HG02798 (cell line): Measurements from ENCODE around the gene MATN3.

Experiments used
- ATAC-seq: cut with Tn5 transposase; IDR thresholded peaks from one replicate; pipeline ENCODE4 v1.9.1; 2021; ENCODE audit warnings: mild to moderate bottlenecking; ENCODE audit not compliant: unreplicated experiment, poor library complexity

The MATN3 gene

DNA sequence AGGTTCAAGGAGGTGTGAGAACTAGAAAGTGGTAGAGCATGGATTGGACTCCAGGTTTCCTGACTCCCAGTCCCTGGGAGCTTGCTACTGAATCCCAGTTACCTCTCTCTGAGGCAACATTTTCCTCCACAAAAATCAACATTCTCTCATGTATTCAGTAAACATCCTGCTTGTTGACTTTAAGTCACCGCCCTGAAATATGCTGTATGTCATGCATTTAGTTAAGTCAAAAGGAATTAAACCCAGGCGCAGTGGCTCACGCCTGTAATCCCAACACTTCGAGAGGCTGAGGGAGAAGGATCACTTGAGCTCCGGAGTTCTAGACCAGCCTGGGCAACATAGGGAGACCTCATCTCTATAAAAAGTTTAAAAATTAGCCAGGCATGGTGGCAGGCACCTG is 3.8 kb downstream of the MATN3 start:
- no peak for ATAC-seq

DNA sequence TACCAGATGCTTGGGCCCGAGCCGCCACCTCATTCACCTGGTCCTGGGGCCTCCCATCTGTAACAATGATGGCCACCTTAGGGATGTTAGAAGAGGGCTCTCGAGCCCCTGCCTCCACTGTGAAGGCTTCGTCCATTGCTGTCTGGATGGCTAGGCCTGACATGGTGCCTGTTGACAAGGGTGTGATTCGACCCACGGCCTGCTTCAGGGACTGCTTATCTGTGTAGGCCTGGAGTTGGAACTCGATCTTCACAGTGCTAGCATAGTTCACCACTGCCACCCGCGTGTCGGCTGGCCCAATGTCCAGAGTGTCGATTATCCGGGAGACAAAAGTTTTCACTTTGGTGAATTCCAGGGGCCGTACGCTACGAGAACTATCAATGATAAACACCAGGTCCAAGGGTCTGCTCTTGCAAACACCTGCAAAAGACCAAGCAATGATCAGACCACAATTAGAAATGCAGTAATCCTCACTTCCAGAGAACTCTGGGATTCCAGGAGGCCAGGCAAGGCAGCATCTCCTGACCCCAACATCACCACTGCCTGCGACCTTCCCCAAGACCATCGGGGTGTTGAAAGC is 6.5 kb downstream of the MATN3 start:
- ATAC-seq: no peak

DNA sequence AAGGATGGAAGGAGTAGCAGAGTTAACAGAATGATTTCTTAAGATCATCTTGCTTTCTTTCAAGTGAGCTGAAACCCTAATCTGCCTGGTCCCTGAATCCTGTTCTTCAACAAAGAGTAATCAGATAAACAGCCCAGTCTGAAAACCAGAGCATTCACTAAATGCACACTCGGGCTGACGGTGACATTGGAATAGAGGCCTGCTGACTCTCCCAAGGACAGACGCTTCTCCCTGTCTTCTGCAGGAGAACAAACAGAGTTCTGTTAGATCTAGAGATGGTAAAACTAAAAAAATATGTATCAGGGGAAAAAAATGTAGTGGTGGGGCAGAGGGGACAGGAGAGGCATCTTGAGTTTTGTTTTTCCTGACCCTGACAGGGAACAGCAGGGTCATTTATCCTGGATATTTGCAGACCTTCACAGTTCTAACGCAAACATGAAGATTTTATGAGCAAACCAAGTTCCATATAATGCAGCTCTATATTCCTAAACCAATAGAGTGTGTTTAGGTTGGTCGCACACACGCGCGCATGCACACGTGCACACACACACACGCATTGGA is 7.3 kb downstream of the MATN3 start:
- ATAC-seq: no peak

DNA sequence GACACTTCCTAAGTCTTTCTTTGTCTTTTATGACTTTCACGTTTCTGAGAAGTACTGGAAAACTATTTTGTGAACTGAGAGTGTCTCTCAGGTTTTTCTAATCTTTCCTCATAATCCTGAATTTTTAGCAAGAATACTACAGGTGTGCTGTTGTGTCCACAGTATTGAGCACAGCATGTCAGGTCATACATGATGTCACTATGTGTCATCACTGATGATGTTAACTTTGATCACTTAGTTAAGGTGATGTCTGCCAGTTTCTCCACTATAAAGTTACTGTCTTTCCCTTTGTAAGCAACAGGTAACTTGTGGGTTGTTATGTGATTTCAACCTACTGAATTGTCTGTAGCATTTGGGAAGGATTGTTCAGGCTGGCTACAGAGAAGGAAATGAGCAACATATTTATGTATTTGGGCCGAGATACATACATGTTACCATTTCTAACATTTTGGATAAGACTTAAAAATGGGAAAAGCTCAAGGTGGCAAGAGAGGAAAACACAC is 11.1 kb downstream of the MATN3 start:
- no peak for ATAC-seq

DNA sequence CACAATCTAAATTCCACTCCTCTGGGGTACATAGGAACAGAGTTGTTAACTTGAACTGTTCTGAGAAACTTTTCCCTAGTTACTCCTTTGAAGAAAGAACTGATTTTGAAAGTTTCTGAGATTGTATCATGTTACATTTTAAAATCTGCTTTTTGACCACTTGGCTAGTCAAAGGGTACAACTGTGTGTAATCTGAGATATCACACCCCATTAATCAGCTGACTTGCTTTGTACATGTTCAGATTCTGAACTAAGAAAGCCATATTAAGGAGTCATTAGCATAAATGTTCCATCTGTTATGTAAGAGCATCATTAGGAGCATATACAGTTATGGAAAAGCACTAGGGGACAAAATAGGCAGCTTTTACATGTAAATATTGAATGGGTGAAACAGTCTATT is 18.7 kb downstream of the MATN3 start:
- no peak for ATAC-seq

DNA sequence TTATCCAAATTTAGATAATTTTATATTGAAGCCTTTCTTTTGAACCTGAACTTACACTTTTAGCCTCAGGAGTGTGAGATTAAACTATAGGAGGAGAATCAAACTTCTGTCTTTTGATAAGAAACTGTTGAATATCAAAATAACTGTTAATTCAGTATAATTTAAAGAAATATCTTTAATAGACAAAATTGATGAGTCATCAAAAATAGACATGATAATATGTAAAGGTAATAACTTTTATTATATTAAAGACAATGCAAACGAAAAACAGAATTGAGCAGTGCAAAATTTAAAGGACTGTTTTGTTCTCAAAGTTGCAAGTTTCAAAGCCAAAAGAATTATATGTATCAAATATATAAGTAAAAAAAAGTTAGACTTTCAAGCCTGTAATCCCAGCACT is 20.6 kb downstream of the MATN3 start:
- ATAC-seq: no peak

DNA sequence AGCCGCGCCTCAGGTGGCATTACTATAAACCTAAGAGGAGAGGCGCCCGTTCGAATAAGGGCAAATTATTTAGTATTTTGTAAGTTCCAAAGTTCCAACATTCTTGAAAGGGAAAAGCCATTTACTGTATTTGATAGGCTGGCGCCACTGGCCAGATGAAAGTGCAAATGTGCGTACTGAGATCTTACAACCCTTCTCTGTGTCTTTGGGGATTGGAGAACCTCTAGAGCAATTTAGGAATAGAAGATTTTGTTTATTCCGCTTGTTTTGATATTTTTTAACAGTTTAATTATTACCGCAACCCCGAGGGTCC is 22.1 kb downstream of the MATN3 start:
- ATAC-seq: no peak

DNA sequence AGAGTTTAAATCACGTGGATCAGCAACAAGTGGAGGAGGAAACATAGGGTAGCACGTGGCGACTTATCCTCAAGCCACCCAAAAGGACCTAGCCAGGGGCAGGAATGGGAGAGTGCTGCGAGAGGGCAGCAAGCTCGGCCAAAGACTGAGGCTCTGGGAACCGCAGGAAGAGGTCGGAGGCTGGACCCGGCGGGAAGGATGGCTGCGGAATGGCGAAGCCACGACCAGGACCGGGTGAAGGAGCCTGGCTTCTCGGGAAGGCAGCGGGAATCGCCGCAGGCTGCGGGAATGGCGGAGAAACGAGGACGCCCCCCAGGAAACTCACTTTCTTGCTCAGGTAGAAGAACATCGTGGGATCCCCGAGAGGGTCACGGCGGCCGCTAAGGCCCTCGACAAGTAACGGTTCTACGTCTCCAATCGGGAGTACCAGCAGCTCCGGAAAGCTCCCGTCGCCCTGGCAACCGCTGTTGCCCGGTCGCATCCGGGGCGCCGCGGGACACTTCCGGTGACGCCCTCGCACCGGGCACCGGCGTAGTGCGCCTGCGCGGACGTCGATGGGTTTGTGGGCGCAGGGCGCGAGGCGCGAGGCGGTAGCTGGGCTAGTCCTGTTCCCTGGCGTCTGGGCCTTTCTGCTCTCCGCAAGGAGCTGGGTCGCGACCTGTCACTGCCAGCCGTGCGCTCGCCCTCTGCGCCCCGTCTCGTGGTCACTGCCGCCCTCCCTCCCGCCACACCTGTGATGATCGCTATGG is 22.6 kb downstream of the MATN3 start, which contains the start of gene WDR35:
Gene WDR35 (minus strand): TSS at position 439 of the 749 bp plus-strand sequence. CDS start 90 bp downstream, at position 349.
- ATAC-seq: peak; percentile 96

DNA sequence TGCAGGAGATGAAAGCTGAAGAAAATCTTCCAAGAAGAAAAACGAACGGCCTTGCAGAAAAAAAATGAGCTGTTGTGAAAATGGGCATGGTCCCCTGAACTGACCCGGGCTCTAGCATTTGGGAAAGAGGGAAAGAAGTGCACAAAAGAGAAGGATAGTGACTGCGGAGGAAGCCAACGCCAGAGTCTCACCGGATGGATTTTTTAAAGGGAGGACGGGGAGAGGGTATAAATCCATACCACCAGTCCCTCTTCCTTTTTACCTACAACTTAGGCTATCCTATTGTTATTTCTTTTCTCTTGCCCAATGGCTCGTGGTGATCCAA is 23.2 kb downstream of the MATN3 start:
- no peak for ATAC-seq

DNA sequence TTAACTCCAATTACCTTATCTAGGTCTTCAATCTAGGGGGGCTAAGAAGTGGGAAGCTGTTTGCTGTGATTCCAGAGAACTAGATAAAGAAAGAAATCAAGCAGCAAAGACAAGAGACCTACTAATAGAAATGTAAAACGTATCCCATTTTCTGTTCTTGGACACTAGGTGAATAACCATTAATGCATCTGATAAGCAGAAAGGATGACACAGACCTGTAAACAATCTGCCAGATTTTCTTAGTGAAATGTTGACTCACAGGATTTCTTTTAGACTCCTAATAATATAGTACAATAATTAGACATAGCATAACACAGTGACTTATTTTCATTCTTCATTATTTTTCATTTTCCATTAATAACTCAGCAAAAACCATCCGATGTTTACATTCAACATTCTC is 23.9 kb downstream of the MATN3 start:
- no peak for ATAC-seq

DNA sequence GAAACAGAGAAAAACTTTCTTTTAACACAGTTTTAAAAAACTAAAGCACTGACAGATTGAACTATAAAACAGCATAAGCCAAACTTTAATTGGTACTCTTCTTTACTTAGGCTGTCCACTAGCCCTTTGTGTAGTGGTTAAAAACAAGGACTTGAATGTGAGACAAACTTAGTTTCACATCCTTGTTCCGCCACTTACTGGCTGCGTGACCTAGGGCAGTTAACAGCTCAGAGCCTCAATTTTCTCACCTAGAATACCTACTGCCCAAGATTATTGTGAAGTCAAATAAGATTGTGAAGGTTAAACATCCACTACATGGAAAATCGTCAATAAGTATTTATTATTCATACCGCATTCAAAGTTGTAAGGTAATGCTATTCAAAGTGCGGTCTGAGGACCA is 24.5 kb downstream of the MATN3 start:
- peak; percentile 75 for ATAC-seq

DNA sequence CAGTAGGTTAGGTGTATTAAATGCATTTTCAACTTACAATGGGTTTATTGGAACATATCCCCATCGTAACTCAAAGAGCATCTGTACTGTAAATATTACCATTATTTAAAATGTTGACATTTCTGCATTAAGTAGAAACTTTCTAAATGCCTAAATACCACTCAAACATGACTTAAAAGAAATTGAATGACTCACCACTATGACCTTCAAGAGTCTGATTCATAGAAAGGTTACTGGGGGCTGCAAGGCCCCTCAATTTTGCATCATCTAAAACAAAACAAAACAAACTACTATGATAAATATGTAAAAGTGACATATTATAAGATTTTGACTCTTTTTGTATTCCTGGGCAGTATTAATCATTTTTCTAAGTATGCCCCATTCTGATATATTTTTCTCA is 30.2 kb downstream of the MATN3 start:
- ATAC-seq: no peak

DNA sequence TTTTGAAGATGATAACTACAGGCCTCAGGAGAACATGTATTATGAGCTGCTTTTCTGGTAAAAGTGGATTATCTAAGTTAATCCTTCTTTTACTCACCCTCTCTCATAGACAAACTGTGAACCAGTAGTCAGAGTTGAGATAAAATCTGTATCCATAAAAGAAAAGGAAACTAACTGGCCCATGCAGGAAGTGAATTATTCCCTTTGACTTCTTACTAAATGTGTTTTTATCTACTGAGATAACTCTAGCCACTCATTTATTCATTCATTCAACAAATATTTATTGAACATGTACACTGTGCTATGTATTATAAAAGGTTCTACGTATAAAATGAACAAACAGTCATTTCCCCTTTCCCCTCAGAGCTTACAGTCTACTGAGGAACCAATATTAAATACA is 32.5 kb downstream of the MATN3 start:
- ATAC-seq: no peak

DNA sequence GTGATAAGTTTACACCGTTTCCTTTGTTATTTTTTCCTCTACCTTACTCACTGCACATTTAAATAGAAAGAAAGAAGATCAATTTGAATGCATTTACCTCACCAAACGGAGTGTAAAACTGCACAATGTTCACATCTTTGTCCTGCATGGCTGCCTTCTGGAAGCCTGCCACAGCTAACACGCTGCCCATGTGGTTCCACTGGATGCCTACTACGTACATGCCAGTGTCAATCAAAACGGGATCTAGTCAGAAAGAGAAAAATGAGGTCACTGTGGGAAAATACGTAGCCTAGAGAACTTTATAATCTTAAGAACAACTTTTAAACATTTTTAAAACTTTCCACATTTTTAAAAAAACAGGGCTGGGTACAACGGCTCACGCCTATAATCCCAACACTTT is 39.0 kb downstream of the MATN3 start:
- ATAC-seq: no peak

DNA sequence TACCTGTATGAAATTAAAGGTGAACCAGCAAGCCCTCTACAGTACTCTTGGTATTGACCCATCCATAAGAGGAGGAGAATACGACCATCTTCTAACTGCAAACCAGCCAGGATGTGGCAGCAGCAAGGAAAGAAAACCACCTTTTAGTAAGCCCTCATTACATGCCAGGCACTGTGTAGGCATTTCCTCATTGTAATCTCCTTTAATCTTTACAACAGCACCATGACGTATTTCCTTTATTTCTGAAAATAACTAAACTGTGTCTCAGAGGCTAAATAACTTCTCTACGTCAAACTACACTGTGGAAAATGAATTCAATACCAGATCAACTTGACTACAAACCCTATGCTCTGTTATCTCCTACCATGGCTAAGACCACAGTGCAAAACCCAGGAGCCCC is 40.8 kb downstream of the MATN3 start:
- no peak for ATAC-seq

DNA sequence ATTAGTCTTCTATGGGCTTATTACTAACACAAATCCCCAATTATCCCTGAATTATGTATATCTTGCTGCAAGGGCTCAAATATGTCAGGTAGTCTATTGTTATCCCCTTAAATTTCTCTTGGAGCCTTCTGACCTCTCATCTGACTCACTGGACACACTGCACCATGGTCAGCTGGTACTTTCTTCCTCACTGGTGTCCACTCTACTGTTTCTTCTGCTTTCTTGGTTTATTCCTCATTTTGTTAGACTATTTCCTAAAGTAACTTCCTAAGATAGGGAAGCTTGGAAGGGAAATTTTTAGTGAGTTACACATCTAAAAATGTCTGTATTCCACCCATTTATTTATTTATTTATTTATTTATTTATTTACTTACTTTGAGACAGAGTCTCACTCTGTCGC is 49.1 kb downstream of the MATN3 start:
- no peak for ATAC-seq

DNA sequence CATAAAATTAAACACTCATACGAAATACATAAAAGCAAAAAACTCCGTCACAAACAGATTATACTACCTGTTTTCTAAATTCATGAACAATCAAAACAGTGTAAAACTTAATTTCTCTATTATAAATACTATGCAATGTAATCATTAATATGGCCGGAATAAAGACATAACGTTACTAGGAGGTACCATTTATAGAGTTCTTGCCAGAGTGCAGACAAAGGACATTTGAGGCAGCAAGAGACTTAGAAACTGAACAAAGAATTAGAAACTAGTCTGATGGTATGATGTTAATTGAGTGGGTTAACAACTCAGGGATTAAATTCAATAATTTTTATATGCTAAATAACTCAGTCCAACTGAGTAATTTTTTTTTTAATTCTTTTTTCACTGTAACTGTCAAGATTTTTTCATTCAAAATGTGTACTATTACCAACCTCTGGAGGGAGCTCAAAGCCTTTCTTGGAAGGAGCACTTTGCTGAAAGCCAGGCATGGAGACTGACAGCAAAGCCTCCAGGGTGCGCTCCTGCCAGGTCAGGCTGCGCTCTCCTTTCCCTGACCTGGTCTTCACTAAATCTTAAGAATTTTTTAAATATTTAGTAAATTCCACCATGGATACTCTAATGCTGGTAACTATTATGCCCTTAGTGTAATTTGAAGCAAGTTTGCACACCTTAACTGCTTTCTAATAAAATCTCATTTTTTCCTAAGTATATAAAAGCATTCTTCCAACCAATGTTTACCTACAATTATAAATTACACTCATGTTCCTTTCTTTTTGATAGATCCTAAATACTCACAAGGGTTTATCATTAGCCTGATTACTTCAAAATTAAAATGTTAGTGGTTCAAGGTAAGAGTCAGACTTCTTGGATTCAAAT is 56.7 kb downstream of the MATN3 start:
- ATAC-seq: peak; percentile 88

DNA sequence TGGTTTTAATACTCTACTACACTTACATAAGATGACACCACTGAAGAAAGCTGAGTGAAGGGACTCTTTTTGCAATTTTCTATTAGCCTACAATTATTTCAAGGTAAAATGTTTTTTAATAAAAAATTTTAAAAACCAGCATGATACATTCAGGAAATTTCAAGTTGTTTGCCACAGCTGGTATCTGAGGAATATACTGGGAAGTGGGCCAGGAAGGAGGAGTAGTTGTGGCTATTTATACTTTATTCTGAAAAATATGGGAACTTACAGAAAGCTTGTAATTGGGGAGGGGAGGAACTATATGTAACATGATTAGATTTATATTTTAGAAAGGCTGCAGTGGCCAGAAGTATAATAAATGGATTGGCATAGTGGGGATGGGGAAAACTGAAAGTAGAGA is 63.4 kb downstream of the MATN3 start:
- no peak for ATAC-seq

DNA sequence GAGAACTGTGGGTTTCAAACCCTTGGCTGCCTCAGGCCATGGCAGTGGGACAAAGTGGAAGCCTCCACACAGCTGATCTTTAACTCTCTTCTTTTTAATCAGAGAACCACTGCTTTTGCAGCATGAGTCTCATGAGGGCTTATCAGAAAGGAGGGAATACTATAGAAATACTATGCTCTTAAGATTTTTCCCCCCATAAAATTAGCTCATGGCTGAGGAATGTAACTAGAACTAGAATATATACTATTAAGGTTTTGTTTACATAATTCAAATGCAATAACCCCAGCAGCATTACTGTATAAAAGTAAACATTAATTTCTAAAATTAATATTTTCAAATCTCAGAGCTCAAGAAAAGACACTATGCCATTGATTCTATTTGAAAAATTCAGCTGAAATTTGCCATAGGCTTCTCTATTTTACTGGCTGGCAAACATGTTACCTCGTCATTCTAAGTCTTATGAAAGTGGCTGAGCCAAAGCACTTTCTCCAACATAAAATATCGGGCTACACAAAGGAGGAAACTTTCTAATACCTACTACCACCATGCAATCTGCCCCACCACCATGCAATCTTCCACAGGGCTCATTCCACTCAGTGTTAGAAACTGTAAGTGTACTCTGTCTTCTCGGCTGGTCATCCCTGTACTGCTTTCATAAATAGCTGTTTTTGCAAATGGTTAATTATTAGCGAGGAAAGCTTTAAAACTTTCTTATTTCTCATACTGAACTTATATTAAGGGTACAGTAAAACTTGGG is 65.1 kb downstream of the MATN3 start:
- no peak for ATAC-seq

DNA sequence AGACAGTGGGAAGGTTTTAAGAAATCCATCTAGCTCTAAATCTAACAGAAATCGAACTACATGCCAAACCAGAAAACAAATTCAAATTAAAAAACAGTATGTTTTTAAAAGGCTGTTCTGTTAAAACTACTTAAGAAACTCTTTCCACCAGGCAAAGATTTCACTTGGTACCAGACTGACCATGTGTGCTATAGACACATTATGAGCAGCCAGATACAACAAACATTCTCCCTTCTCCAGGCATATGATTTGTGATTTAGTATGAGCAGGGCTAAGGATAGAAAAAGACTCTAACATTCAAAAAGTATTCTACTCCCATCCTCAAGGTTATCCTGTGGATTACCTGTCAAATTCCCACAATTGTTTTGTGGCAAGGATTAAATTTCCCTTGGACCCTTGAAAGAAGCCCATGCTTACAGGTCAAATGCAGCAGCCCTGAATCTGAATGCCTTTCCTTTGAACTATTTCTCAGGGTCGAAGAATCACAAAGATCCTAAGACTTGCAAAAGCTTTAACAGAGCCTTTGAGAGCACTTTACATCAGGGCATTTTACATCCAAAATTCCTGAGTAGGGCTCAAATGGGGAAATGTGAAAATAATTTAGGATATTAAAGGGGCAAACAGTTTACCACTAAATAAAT is 68.1 kb downstream of the MATN3 start:
- ATAC-seq: no peak
